ENCODE results near the gene PRKAA1.

GRCh38 chr5:40714001-40714400, 84.2 kb downstream of the PRKAA1 start:
- TF ChIP-seq CTCF (IDR thresholded peaks at IDR 0.05 in 8 of 11, conservative IDR thresholded peaks at IDR 0.05 in 3 of 11): no peak
- no peak for TF ChIP-seq POLR2AphosphoS5 (IDR thresholded peaks at IDR 0.05)
